ENCODE data around the gene KCNQ2.

The KCNQ2 gene

DNA sequence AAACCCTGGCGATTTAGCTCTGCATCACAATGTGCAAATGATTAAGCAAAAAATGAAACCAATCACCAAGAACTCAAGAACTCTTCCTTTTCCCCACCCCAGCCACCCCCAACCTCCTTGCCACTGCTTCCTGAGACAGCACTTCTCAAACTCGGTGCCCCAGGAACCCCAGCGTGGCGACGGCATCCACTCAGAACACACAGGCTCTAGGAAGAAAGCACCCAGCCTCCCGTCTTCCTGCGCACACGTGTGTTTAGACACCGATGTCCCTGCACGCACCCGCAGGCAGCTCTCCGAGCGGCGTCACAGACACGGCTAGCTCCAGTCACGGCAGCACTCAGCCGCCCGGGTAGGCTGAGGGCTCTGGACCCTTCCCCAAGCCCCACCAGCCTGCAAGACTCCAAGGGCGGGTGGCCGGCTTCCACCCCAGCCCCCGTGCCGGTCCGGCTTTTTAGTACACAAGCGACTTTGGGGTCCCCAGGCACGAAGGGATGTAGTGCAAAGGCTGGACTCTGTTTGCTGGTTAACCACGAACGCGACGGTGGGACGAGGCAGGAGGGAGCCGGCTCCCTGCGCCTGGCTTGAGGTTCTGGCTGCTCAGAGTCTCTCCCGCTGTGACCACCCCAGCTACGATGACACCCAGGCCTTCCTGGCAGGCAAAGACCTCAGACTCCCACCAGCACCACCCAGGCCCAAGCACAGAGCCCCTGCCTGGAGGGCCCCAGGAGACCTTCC is 51.9 kb downstream of the KCNQ2 start:
- no peak for DNase-seq

DNA sequence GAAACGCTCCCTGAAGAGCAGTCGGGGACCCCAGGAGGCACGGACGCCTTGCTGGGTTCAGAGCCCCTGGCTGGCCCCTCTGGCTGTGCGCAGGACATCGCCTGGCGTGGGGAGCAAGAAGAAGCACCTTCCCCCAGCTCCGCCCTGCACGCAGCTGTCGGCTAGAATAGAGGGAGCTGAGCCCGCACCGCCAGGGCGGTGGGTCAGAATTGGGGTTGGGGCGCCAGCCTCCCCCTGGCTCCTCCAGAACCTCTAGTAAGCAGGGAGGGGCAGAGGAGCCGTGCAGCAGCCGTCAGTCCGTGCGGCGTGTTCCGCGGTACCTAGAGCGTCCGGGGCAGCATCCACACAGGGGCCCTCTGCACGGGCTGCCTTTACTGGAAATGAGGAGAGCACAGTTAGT is 53.2 kb downstream of the KCNQ2 start:
- no peak for DNase-seq

DNA sequence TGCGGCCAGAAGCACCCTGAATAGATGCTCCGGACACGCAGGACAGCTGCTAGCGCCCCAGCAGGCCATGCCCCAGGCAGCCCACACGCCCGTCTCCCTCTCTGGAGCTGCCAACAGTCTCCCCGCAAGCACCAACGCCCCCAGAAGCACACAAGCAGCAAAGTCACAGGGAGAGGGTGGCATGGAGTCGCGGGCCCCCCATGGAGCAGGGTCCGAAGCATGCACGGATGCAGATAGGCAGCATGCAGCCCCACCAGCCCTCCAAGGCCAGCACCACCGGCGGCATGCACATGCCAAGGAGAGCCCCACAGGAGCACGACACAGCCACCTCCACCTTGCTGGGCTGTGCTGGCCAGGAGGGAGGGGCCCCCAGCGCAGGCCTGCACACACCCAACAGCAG is 53.8 kb downstream of the KCNQ2 start:
- DNase-seq = no peak

- no peak for DNase-seq
Measured at GRCh38 chr20:63417738-63418120, 54.7 kb downstream of the KCNQ2 start.

DNA sequence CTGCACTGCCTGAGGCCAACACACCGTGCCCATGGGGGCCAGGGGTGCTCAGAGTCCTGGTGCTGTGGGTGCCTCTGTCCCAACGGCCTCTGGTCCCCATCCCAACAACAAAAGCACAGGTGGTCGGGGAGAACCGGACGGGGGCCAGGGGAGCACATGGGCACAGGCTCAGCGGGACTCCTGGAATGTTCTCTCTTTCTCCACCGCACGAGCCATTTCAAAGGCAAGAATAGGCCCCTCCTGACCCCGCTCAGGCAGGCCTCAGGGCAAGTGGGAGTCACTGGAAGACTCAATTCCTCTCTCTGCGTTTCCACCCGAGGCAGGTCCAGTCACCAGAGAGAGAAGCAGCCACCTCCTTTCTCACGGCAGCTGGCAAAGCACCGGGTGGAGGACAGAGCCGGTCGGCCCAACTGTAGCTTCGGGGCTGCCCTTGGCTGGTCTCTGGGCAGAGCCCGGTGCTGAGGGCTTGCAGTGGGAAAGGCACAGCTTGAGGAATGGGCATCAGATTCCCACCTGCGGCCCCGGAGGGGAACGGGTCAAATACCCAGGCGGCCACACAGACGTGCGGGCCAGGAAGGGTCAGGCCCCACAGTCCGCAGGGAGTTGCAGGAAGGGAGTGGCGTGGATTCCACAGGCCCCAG is 55.2 kb downstream of the KCNQ2 start:
- no peak for DNase-seq

DNA sequence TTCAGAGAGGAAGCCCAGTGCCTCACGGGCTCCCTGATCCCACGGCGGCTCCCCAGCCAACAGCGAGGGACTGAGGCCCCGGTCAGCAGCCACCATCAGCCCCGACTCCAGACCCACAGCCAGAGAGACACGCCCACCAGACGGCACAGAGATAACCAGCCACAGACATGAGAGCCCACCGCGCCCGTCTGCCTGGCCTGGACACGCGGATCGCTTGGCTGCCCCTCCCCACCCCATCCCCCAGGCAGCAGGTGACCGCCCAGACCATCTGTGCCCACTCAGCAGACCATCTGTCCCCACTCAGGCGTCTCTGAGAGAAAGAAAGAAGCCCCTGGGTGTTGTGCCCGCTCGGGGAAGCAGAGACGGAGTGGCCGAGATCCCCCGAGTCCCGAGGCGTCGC is 55.8 kb downstream of the KCNQ2 start:
- DNase-seq = no peak

GRCh38 chr20:63415647-63416391 is 56.6 kb downstream of the KCNQ2 start:
- no peak for DNase-seq

DNA sequence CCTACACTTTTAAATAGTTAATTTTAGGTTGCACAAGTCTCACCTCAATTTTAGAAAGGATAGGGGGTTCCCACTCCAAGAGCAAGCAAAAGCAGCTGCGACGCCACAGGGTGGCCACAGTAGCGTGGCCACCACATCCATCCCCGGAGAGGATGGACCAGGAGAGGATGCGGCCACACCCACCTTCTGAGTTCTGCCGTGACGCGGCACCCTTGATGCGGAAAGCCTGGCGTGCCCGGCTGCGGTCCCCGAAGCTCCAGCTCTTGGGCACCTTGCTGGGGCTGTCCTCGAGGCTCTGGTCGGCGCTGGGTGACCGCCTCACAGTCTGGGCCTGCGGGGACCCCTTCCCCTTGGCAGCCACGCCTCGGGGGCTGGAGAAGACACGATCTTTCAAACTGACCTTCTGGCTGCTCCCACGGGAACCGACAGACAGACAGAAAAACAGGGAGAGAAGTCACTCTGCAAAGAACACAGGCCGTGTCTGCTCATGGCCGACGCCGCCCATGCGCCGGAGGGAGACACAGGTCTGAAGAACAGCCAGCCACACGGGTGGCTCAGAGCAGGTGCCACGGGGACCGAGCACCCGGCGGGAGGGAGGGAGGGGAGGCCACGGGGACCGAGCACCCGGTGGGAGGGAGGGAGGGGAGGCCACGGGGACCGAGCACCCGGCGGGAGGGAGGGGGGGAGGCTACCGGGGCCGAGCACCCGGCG is 57.6 kb downstream of the KCNQ2 start:
- DNase-seq = no peak

GRCh38 chr20:63413963-63414684 is 58.3 kb downstream of the KCNQ2 start:
- DNase-seq = no peak

GRCh38 chr20:63413323-63413722 is 59.1 kb downstream of the KCNQ2 start:
- no peak for DNase-seq

- DNase-seq = no peak
Measured at GRCh38 chr20:63412889-63413288, 59.6 kb downstream of the KCNQ2 start.

DNA sequence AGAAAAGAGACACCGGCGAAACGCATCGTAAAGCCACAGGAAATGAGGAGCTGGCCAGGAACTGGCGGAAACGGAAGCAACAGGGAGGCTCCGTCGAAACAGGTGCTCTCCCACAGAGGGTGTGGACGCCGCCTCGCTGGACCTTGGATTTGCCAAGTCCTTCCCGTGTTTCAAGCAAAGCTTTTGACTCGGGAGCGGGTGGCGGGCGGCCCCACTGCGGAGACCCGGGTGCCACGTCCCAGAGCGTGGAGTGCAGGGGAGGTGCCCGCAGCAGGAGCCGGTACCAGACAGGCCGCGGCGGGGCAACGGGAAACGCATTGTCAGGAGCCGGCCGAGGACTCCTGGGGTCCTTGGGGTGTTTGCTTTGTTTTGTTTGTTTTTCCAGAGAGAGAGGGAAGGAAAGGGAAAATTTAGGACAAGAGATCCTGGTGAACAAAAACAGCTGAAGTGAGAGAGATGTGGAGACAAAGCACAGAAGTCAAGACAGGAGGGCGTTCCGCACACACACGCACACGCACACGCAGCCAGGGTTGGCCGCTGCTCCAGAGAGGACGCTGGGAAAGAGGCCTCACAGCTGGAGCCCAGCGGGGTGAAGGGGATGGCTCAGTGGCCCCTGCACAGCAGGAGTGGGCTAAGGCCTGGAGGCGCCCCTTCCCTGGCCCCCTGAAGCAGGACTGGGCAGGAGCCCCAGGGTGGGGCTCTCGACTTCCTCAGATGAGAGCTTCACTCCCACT is 60.4 kb downstream of the KCNQ2 start:
- DNase-seq = no peak

- DNase-seq = no peak
Measured at GRCh38 chr20:63411151-63411897, 61.1 kb downstream of the KCNQ2 start.

DNA sequence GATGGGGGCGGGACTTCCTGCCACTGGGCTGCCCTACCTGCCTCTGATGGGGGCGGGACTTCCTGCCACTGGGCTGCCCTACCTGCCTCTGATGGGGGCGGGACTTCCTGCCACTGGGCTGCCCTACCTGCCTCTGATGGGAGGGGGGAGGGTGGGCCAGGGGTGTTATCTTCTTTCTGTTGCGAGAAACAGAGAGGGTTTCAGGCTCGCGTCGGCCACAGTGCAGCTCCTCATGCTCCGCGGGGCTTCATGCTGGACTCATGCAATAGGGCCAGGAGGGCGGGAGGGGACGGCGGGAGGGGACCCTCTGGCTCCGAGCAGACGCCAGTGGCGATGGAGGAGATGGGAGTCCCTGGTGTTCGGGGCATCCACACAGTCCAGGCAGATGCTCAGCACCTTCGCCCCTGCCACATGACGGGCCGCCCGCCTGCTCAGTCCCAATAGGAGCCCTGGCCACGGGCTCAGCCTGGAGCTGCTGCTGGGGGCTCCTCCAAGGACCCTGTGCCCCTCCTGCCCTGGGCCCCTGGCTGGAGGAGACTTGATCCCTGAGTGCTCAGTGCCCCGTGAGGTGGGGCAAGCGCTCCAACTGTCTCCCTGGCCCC is 62.5 kb downstream of the KCNQ2 start:
- DNase-seq = no peak

- peak in 6 of 56 donors; percentile 9 to 42 (median 36) for DNase-seq
Measured at GRCh38 chr20:63409066-63409833, 63.2 kb downstream of the KCNQ2 start.

DNA sequence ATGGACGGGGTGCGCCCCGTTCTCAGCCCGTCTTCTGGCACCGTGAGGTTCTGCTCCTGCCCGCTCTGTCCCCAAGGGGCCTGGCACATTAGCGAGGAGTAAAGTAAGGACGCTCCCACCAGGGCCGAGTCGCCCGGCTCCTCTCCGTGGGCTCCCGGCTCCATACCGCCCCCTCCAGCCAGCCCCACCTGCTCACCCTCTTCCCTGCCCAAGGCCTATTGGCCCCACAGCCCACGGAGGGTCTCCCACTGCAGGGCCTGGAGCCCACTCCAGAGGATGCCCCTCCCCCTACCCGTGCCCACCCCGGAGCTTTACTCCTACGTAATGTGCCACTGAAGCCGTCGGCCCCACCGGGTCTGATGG is 63.8 kb downstream of the KCNQ2 start:
- DNase-seq = no peak

DNA sequence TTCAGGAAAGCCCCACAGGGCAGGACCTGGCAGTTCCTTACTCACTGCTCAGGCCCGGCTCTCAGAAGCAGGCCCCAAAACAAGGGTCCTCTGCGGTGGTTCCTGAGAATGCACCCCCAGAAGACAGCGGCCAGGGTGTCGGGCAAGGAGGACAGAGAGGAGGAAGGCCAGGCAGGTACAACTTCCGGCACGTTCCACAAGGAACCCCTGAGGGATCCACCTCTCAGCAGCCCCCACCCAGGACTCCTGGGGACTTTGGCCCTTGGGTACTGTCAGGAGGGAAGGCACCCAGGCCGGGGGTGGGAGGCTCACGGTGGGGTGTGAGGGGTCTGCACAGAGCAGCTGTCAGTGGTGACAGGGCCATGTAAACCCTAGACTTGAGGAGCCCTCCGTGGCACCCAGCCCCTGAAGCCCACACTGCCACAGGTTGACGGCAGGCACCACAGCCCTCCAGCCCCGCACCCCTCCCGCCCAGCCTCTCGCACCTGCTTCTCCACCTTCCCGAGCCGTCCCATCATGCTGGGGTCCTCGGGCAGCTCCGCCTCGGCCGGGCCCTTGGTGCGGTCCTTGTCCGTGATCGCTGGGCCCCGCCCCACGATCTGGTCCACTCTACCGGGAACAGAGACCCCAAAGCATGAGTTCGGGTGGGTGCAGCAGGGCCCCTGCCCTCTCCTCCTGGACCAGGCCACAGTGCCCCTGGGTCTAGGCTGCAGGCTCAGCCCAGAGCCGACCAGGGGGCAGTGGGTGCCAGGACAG is 64.3 kb downstream of the KCNQ2 start:
- DNase-seq = no peak

All from nucleus accumbens (tissue), 56 donors.